K562 (cell line): Measurements from ENCODE around the gene GARIN1A. TPM values are rescaled to one million over a fixed set of nuclear protein-coding genes. Genes with fewer than 3 reads are reported as not detected.

ENCODE experiments used
- CBX1 ChIP-seq: sonication (generic); IDR thresholded peaks from 2 replicates; pipeline ENCODE4 v1.6.1; 2016; ENCODE audit warnings: antibody characterized with exemption, low read depth, mild to moderate bottlenecking
- CCNT2 ChIP-seq: IDR thresholded peaks from 2 replicates; pipeline ENCODE4 v1.6.1; 2011; ENCODE audit warnings: borderline replicate concordance, low read depth, mild to moderate bottlenecking, moderate library complexity, mixed read lengths, low read length; ENCODE audit not compliant: insufficient read length; ENCODE audit errors: extremely low read depth
- FOXK2 ChIP-seq, 2 experiments: fragments of 450-650 bp; IDR thresholded peaks in 1 of 2; conservative IDR thresholded peaks in 1 of 2; 2 replicates each; pipeline ENCODE4 v1.6.1; 2016; ENCODE audit warnings: low read depth in 2 of 2, mild to moderate bottlenecking in 1 of 2
- GATAD2A ChIP-seq: fragments of 450-650 bp; IDR thresholded peaks from 2 replicates; pipeline ENCODE4 v1.6.1; 2017
- KLF13 ChIP-seq: fragments of 450-650 bp; IDR thresholded peaks from 2 replicates; pipeline ENCODE4 v1.6.1; 2016; ENCODE audit warnings: missing genetic modification characterization, low read depth, mild to moderate bottlenecking, missing compliant biosample characterization, moderate library complexity, borderline replicate concordance
- MCM7 ChIP-seq, 2 experiments: fragments of 450-650 bp; IDR thresholded peaks; 2 replicates each; pipeline ENCODE4 v1.6.1; 2016 to 2018
- MEF2D ChIP-seq: conservative IDR thresholded peaks from 2 replicates; pipeline ENCODE4 v1.6.1; 2016; ENCODE audit warnings: low read depth, missing genetic modification characterization, missing compliant biosample characterization
- MTA1 ChIP-seq: fragments of 450-650 bp; IDR thresholded peaks from 2 replicates; pipeline ENCODE4 v1.6.1; 2017; ENCODE audit warnings: borderline replicate concordance
- MTA3 ChIP-seq: fragments of 450-650 bp; formaldehyde crosslinking; IDR thresholded peaks from 2 replicates; pipeline ENCODE4 v1.6.1; 2017; ENCODE audit warnings: mild to moderate bottlenecking, borderline replicate concordance
- NRF1 ChIP-seq, 2 experiments: fragments of 450-650 bp; IDR thresholded peaks in 1 of 2; conservative IDR thresholded peaks in 1 of 2; 2 replicates each; pipeline ENCODE4 v1.6.1; 2014; ENCODE audit warnings: mild to moderate bottlenecking in 2 of 2
- REST ChIP-seq, 2 experiments: fragments of 450-650 bp; formaldehyde crosslinking in 1 of 2; IDR thresholded peaks; 2 replicates each; pipeline versions ENCODE4 v1.4.0 to v1.6.1; 2014 to 2020; ENCODE audit warnings: mild to moderate bottlenecking in 2 of 2, borderline replicate concordance in 1 of 2, low read depth in 1 of 2
- ZFP36 ChIP-seq: fragments of 150-350 bp; IDR thresholded peaks from 2 replicates; pipeline ENCODE4 v1.6.1; 2018; ENCODE audit warnings: low read length, low read depth; ENCODE audit not compliant: partially characterized antibody
- ZNF24 ChIP-seq: fragments of 450-650 bp; IDR thresholded peaks from 2 replicates; pipeline ENCODE4 v1.6.1; 2016
- polyA plus RNA-seq, 8 experiments: library from polyadenylated mRNA; depleted of rRNA in 4 of 8; stranded (reverse) in 5 of 8; unstranded in 3 of 8; fragments of >200 nt; fragmentation: Nextera tagmentation in 2 of 8; fragmentation: Illumina TruSeq in 1 of 8; extraction: Ambion mirVana in 2 of 8; extraction: Trizol in 1 of 8; gene quantifications; 2 replicates each; pipeline versions ENCODE4 v1.2.1 to v1.2.3, GENCODE V29; 2011 to 2014; ENCODE audit warnings: inconsistent platforms in 1 of 8, missing spikeins in 1 of 8
- total RNA-seq, 7 experiments: library from RNA; depleted of rRNA in 6 of 7; stranded (reverse); fragments of >200 nt in 6 of 7; fragmentation: Illumina TruSeq in 2 of 7; extraction: Trizol in 2 of 7; gene quantifications; 2 replicates each; pipeline versions ENCODE4 v1.2.1 to v1.2.3, GENCODE V29; 2011 to 2021; ENCODE audit warnings: low replicate concordance in 1 of 7

GARIN1A gene
- total and polyA plus RNA-seq, 9 of the 15 experiments (the other 6 are each of a cell fraction or from before 2014, with no cell fraction given) = 0.01 to 0.41 (median 0.04) TPM; not detected in 3

- 0 out of 2 replicates have a peak, but pooled peaks have one; percentile 69 for TF ChIP-seq CBX1
- TF ChIP-seq MCM7 (IDR thresholded peaks at IDR 0.05) = peak in 1 of 2 experiments; percentile 85; a peak in 1 of 4 replicates
- peak; percentile 89 for TF ChIP-seq MTA1
- peak; percentile 90 for TF ChIP-seq MTA3
- peak; percentile 42 to 50; a peak in 2 of 4 replicates for TF ChIP-seq FOXK2 (conservative IDR thresholded peaks at IDR 0.05 in 1 of 2, IDR thresholded peaks at IDR 0.05 in 1 of 2; ENCODE audit: low read depth in 2 of 2)
- 0 out of 2 replicates have a peak, but pooled peaks have one; percentile 53 for TF ChIP-seq GATAD2A
- peak; percentile 40; the same call in 1 of the 2 replicates for TF ChIP-seq ZNF24
- TF ChIP-seq CCNT2 = no peak
- TF ChIP-seq REST (IDR thresholded peaks at IDR 0.05; ENCODE audit: borderline replicate concordance) = no peak; the same call in 1 of the 2 replicates
- 0 out of 2 replicates have a peak, but pooled peaks have one; percentile 49 for TF ChIP-seq REST (CRISPR knock-in tag; IDR thresholded peaks at IDR 0.05; ENCODE audit: low read depth)
- TF ChIP-seq ZFP36 = peak; percentile 11
- peak; percentile 48; the same call in 1 of the 2 replicates for TF ChIP-seq MEF2D (tag)
- peak; percentile 86; the same call in 1 of the 2 replicates for TF ChIP-seq KLF13
- TF ChIP-seq NRF1 (conservative IDR thresholded peaks at IDR 0.05 in 1 of 2, IDR thresholded peaks at IDR 0.05 in 1 of 2) = peak; percentile 40 to 60
Observed at GRCh38 chr7:128697302-128697905, 25.3 kb downstream of the GARIN1A start (continued).
